GM18867 (cell line): ENCODE results near the gene ATP5F1D.
A peak's percentile ranks its signal among the peaks of the same experiment; 100 is the strongest.

Experiments
- ATAC-seq: cut with Tn5 transposase; IDR thresholded peaks from one replicate; pipeline ENCODE4 v1.9.1; 2021; ENCODE audit warnings: mild to moderate bottlenecking, moderate library complexity; ENCODE audit not compliant: unreplicated experiment

ATP5F1D gene

GRCh38 chr19:1231729-1232637 lies 9.6 kb upstream of the ATP5F1D start:
- ATAC-seq: no peak

GRCh38 chr19:1232652-1233072 lies 8.9 kb upstream of the ATP5F1D start:
- no peak for ATAC-seq

GRCh38 chr19:1233115-1233667 lies 8.4 kb upstream of the ATP5F1D start:
- ATAC-seq: no peak

- no peak for ATAC-seq
These were observed 7.2 kb upstream of the ATP5F1D start for GRCh38 chr19:1234051-1234954.

GRCh38 chr19:1234955-1235380 lies 6.6 kb upstream of the ATP5F1D start:
- ATAC-seq: no peak

GRCh38 chr19:1235625-1236538 lies 5.7 kb upstream of the ATP5F1D start:
- no peak for ATAC-seq

GRCh38 chr19:1236576-1236975 lies 5.0 kb upstream of the ATP5F1D start:
- ATAC-seq: no peak

GRCh38 chr19:1237027-1237659 lies 4.4 kb upstream of the ATP5F1D start:
- ATAC-seq: no peak

- ATAC-seq: no peak
These were observed 3.7 kb upstream of the ATP5F1D start, which contains the start of gene CBARP for GRCh38 chr19:1237754-1238368. CBARP (minus strand) TSS chr19:1238005; CDS start chr19:1236100, 1,905 bp downstream.

- ATAC-seq: no peak
These were observed 2.9 kb upstream of the ATP5F1D start for GRCh38 chr19:1238369-1239303.

GRCh38 chr19:1239420-1239795 lies 2.1 kb upstream of the ATP5F1D start:
- no peak for ATAC-seq

GRCh38 chr19:1239796-1240737 lies 1.5 kb upstream of the ATP5F1D start:
- ATAC-seq: peak; percentile 40

GRCh38 chr19:1240925-1241324 lies 626 bp upstream of the ATP5F1D start:
- ATAC-seq: no peak

GRCh38 chr19:1243768-1244692 lies 2.5 kb downstream of the ATP5F1D start:
- ATAC-seq: no peak

GRCh38 chr19:1244693-1245451 lies 3.3 kb downstream of the ATP5F1D start:
- ATAC-seq: no peak
